ENCODE measurements around the gene NKD1. TPM values are rescaled to one million over a fixed set of nuclear protein-coding genes. Genes with fewer than 3 reads are reported as not detected.

The NKD1 gene
- total and polyA plus RNA-seq, 3 experiments from 2014 or later, result 0.45 to 1.5 (median 1.2) TPM

GRCh38 chr16:50683689-50684374 lies 135.6 kb downstream of the NKD1 start:
- H3K4me3 ChIP-seq (ENCODE audit: low read length), result peak overlapping the region; percentile 16

GRCh38 chr16:50684823-50685461 lies 136.7 kb downstream of the NKD1 start:
- Mint-ChIP-seq H3K4me3 (peak overlapping the region; percentile 33 to 94 (median 68)), H3K36me3 (peaks cover 0 to 10% (median 0%) of the 10 kb centered on the region in 3 donors), H3K9me3 (no peaks in the 10 kb centered on the region), H3K27ac (peak overlapping the region; percentile 85 to 97 (median 93)), H3K27me3 (no peaks in the 10 kb centered on the region), H3K4me1 (peaks cover 55 to 66% (median 61%) of the 10 kb centered on the region in 3 donors)
- no peaks in the 10 kb centered on the region for H3K36me3 ChIP-seq (ENCODE audit: insufficient read depth, low read length)
- ChIA-PET POLR2A (interaction anchor here (0.9 to 1.5 kb wide), 4 partner anchors 11 to 62 kb away, joined by 3 to 6 read pairs (median 4); no protein-coding TSS in a partner anchor), CTCF (interaction anchor here (1.0 to 4.9 kb wide), 4 partner anchors 10 to 19 kb away, joined by 4 to 31 read pairs (median 14); no protein-coding TSS in a partner anchor)
- no peaks in the 10 kb centered on the region for H3K9me3 ChIP-seq (ENCODE audit: low read length)
- no peak for DNase-seq
- H3K27ac ChIP-seq (ENCODE audit: low read depth, low read length), result peak overlapping the region; percentile 48
- peak overlapping the region; percentile 16 for H3K4me3 ChIP-seq (ENCODE audit: low read length)
- peaks cover 61% of the 10 kb centered on the region for H3K4me1 ChIP-seq (ENCODE audit: insufficient read depth, low read length)
- H3K27me3 ChIP-seq (ENCODE audit: insufficient read depth, low read length, poor library complexity, severe bottlenecking), result no peaks in the 10 kb centered on the region

More at GRCh38 chr16:50683689-50684374, 135.6 kb downstream of the NKD1 start:
- no peaks in the 10 kb centered on the region for H3K27me3 Mint-ChIP-seq
- H3K27ac Mint-ChIP-seq, result peak overlapping the region; percentile 85 to 97 (median 93)
- Histone ChIP-seq H3K36me3 (ENCODE audit: insufficient read depth, low read length) (peaks cover 3% of the 10 kb centered on the region), H3K27ac (ENCODE audit: low read depth, low read length) (peak overlapping the region; percentile 48), H3K27me3 (ENCODE audit: insufficient read depth, low read length, poor library complexity, severe bottlenecking) (no peaks in the 10 kb centered on the region), H3K4me1 (ENCODE audit: insufficient read depth, low read length) (peaks cover 72% of the 10 kb centered on the region), H3K9me3 (ENCODE audit: low read length) (no peaks in the 10 kb centered on the region)
- H3K9me3 Mint-ChIP-seq, result no peaks in the 10 kb centered on the region
- peak overlapping the region; percentile 68 to 94 (median 78) for H3K4me3 Mint-ChIP-seq
- CTCF ChIA-PET, result interaction anchor here (0.8 to 4.9 kb wide), 6 partner anchors 12 to 328 kb away, joined by 3 to 31 read pairs (median 6); no protein-coding TSS in a partner anchor
- peaks cover 1 to 19% (median 1%) of the 10 kb centered on the region in 3 donors for H3K36me3 Mint-ChIP-seq
- peaks cover 65 to 77% (median 72%) of the 10 kb centered on the region in 3 donors for H3K4me1 Mint-ChIP-seq
- DNase-seq, result peak in 4 of 5 donors; percentile 33 to 74 (median 49)
- POLR2A ChIA-PET, result interaction anchor here (1.0 to 1.5 kb wide), 3 partner anchors 13 to 63 kb away, joined by 3 to 5 read pairs (median 3); partner anchors contain the start of gene CYLD

DNA sequence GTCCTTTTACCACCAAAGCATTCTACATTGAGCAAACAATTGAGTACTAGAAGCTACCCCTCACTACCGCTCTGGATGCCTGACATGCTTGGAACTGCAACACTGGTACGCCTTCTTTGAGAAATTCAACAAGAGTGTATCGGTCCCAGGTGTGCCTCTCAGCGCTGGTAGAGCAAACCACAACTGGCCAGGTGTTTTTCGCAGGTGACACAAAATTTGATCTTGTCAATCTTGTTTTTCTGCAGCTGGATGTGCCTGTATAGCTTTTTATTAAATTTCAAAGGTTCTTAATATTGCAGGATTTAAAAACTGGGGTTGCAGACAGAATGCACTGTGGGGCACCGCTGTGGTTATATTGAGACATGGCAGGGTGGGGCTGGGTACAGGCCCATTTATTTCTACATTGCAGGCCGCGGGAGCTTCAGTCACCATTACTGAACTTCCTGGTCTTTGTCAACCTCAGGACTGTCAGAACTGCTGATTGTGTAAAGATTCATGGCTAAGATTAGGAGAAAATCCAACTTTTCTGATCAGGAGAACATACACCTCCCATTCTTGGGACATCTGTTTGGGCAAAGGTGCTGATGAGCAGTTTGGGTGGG lies 137.4 kb downstream of the NKD1 start:
- peaks cover 54% of the 10 kb centered on the region for H3K4me1 ChIP-seq (ENCODE audit: insufficient read depth, low read length)
- no peaks in the 10 kb centered on the region for H3K27me3 Mint-ChIP-seq
- peaks cover 51 to 61% (median 56%) of the 10 kb centered on the region in 3 donors for H3K4me1 Mint-ChIP-seq
- H3K27ac Mint-ChIP-seq, result peak overlapping the region; percentile 85 to 97 (median 93)
- no peaks in the 10 kb centered on the region for H3K9me3 ChIP-seq (ENCODE audit: low read length)
- H3K27ac ChIP-seq (ENCODE audit: low read depth, low read length), result no peak overlapping the region
- peak overlapping the region; percentile 33 to 78 (median 65) for H3K4me3 Mint-ChIP-seq
- POLR2A ChIA-PET, result interaction anchor here (0.9 to 1.5 kb wide), 4 partner anchors 11 to 61 kb away, joined by 3 to 6 read pairs (median 4); no protein-coding TSS in a partner anchor
- CTCF ChIA-PET, result interaction anchor here (1.0 to 4.9 kb wide), 6 partner anchors 10 to 121 kb away, joined by 3 to 31 read pairs (median 5); no protein-coding TSS in a partner anchor
- H3K36me3 ChIP-seq (ENCODE audit: insufficient read depth, low read length), result no peaks in the 10 kb centered on the region
- no peaks in the 10 kb centered on the region for H3K27me3 ChIP-seq (ENCODE audit: insufficient read depth, low read length, poor library complexity, severe bottlenecking)
- peaks cover 0 to 6% (median 0%) of the 10 kb centered on the region in 3 donors for H3K36me3 Mint-ChIP-seq
- H3K9me3 Mint-ChIP-seq, result no peaks in the 10 kb centered on the region
- DNase-seq, result no peak
- H3K4me3 ChIP-seq (ENCODE audit: low read length), result no peak overlapping the region

- no peaks in the 10 kb centered on the region for H3K9me3 ChIP-seq (ENCODE audit: low read length)
- H3K27me3 Mint-ChIP-seq, result peaks cover 0 to 2% of the 10 kb centered on the region in 2 donors
- H3K27ac Mint-ChIP-seq, result no peak overlapping the region
- no peak overlapping the region for H3K27ac ChIP-seq (ENCODE audit: low read depth, low read length)
- ChIA-PET CTCF (interaction anchor here (0.7 to 4.9 kb wide), 6 partner anchors 7 to 101 kb away, joined by 3 to 22 read pairs (median 3); no protein-coding TSS in a partner anchor), POLR2A (no interaction called here)
- H3K36me3 ChIP-seq (ENCODE audit: insufficient read depth, low read length), result no peaks in the 10 kb centered on the region
- H3K27me3 ChIP-seq (ENCODE audit: insufficient read depth, low read length, poor library complexity, severe bottlenecking), result no peaks in the 10 kb centered on the region
- no peak for DNase-seq
- no peak overlapping the region for H3K4me3 Mint-ChIP-seq
- H3K36me3 Mint-ChIP-seq, result no peaks in the 10 kb centered on the region
- H3K4me1 Mint-ChIP-seq, result peaks cover 41 to 50% (median 42%) of the 10 kb centered on the region in 3 donors
- H3K9me3 Mint-ChIP-seq, result no peaks in the 10 kb centered on the region
- H3K4me3 ChIP-seq (ENCODE audit: low read length), result no peak overlapping the region
- peaks cover 35% of the 10 kb centered on the region for H3K4me1 ChIP-seq (ENCODE audit: insufficient read depth, low read length)
Observed at GRCh38 chr16:50688083-50688482, 139.9 kb downstream of the NKD1 start.

- Mint-ChIP-seq H3K4me1 (peaks cover 37 to 46% (median 37%) of the 10 kb centered on the region in 3 donors), H3K27ac (peak overlapping the region in 1 of 8 donors; percentile 53), H3K36me3 (no peaks in the 10 kb centered on the region), H3K9me3 (no peaks in the 10 kb centered on the region), H3K27me3 (peaks cover 0 to 2% of the 10 kb centered on the region in 2 donors), H3K4me3 (no peak overlapping the region)
- no peaks in the 10 kb centered on the region for H3K27me3 ChIP-seq (ENCODE audit: insufficient read depth, low read length, poor library complexity, severe bottlenecking)
- peaks cover 31% of the 10 kb centered on the region for H3K4me1 ChIP-seq (ENCODE audit: insufficient read depth, low read length)
- H3K9me3 ChIP-seq (ENCODE audit: low read length), result no peaks in the 10 kb centered on the region
- POLR2A ChIA-PET, result no interaction called here
- H3K36me3 ChIP-seq (ENCODE audit: insufficient read depth, low read length), result no peaks in the 10 kb centered on the region
- CTCF ChIA-PET, result no interaction called here
- DNase-seq, result no peak
- no peak overlapping the region for H3K27ac ChIP-seq (ENCODE audit: low read depth, low read length)
- H3K4me3 ChIP-seq (ENCODE audit: low read length), result no peak overlapping the region
Observed at GRCh38 chr16:50688867-50689266, 140.7 kb downstream of the NKD1 start.

GRCh38 chr16:50690177-50690576 lies 142.0 kb downstream of the NKD1 start:
- Mint-ChIP-seq H3K9me3 (no peaks in the 10 kb centered on the region), H3K27me3 (peaks cover 0 to 2% of the 10 kb centered on the region in 2 donors), H3K4me3 (no peak overlapping the region), H3K36me3 (peaks cover 0 to 3% (median under 1%) of the 10 kb centered on the region in 3 donors), H3K4me1 (peaks cover 35 to 46% (median 37%) of the 10 kb centered on the region in 3 donors), H3K27ac (no peak overlapping the region)
- Histone ChIP-seq H3K27ac (ENCODE audit: low read depth, low read length) (no peak overlapping the region), H3K9me3 (ENCODE audit: low read length) (no peaks in the 10 kb centered on the region), H3K27me3 (ENCODE audit: insufficient read depth, low read length, poor library complexity, severe bottlenecking) (no peaks in the 10 kb centered on the region), H3K4me1 (ENCODE audit: insufficient read depth, low read length) (peaks cover 24% of the 10 kb centered on the region), H3K4me3 (ENCODE audit: low read length) (no peak overlapping the region), H3K36me3 (ENCODE audit: insufficient read depth, low read length) (no peaks in the 10 kb centered on the region)
- ChIA-PET POLR2A (no interaction called here), CTCF (interaction anchor here (1.0 kb wide), 1 partner anchor 9 kb away, joined by 3 read pairs; the partner anchor contains the start of gene SNX20)
- DNase-seq, result no peak

GRCh38 chr16:50692644-50692998 lies 144.4 kb downstream of the NKD1 start:
- H3K4me1 Mint-ChIP-seq, result peaks cover 46 to 50% (median 47%) of the 10 kb centered on the region in 3 donors
- POLR2A ChIA-PET, result no interaction called here

More at GRCh38 chr16:50692644-50692998, 144.4 kb downstream of the NKD1 start:
- H3K36me3 ChIP-seq (ENCODE audit: insufficient read depth, low read length), result no peaks in the 10 kb centered on the region
- Mint-ChIP-seq H3K9me3 (no peaks in the 10 kb centered on the region), H3K27me3 (peaks cover 0 to 3% of the 10 kb centered on the region in 2 donors), H3K27ac (peak overlapping the region in 5 of 8 donors; percentile 39 to 84 (median 53)), H3K4me3 (peak overlapping the region; percentile 67 to 84 (median 79)), H3K36me3 (peaks cover 0 to 3% (median 2%) of the 10 kb centered on the region in 3 donors)
- no peak overlapping the region for H3K4me3 ChIP-seq (ENCODE audit: low read length)
- DNase-seq, result no peak
- peaks cover 33% of the 10 kb centered on the region for H3K4me1 ChIP-seq (ENCODE audit: insufficient read depth, low read length)
- no peaks in the 10 kb centered on the region for H3K9me3 ChIP-seq (ENCODE audit: low read length)
- no peaks in the 10 kb centered on the region for H3K27me3 ChIP-seq (ENCODE audit: insufficient read depth, low read length, poor library complexity, severe bottlenecking)
- CTCF ChIA-PET, result no interaction called here
- H3K27ac ChIP-seq (ENCODE audit: low read depth, low read length), result no peak overlapping the region

Measured in CD8-positive, alpha-beta memory T cell (primary cell).